ENCODE measurements around the gene MAP1B. TPM values are rescaled to one million over a fixed set of nuclear protein-coding genes. Genes with fewer than 3 reads are reported as not detected.

MAP1B gene
- total and polyA plus RNA-seq, 4 donors, result 0.58 to 5.0 (median 2.1) TPM

DNA sequence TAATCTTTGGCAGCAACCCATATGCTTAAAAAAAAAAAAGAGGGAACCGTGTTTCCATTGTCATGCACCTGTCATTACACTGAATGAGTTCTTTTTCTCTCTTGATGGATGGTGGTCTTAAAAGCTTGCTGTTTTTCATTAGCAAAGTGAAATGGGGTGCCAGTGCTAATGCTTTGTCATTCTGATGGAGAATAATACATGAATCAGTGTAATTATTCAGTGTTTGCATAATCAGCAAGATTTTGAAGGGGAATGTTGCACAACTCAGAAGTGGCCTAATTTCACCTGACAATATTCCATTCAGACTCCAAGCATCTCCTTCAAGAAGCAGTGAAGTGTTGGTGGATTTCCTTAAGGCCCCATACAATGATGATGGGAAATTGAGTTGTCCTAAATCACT is 38.1 kb downstream of the MAP1B start (continued):
- TF ChIP-seq, protein P1, sequence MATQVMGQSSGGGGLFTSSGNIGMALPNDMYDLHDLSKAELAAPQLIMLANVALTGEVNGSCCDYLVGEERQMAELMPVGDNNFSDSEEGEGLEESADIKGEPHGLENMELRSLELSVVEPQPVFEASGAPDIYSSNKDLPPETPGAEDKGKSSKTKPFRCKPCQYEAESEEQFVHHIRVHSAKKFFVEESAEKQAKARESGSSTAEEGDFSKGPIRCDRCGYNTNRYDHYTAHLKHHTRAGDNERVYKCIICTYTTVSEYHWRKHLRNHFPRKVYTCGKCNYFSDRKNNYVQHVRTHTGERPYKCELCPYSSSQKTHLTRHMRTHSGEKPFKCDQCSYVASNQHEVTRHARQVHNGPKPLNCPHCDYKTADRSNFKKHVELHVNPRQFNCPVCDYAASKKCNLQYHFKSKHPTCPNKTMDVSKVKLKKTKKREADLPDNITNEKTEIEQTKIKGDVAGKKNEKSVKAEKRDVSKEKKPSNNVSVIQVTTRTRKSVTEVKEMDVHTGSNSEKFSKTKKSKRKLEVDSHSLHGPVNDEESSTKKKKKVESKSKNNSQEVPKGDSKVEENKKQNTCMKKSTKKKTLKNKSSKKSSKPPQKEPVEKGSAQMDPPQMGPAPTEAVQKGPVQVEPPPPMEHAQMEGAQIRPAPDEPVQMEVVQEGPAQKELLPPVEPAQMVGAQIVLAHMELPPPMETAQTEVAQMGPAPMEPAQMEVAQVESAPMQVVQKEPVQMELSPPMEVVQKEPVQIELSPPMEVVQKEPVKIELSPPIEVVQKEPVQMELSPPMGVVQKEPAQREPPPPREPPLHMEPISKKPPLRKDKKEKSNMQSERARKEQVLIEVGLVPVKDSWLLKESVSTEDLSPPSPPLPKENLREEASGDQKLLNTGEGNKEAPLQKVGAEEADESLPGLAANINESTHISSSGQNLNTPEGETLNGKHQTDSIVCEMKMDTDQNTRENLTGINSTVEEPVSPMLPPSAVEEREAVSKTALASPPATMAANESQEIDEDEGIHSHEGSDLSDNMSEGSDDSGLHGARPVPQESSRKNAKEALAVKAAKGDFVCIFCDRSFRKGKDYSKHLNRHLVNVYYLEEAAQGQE (IDR thresholded peaks at IDR 0.05), result no peak

DNA sequence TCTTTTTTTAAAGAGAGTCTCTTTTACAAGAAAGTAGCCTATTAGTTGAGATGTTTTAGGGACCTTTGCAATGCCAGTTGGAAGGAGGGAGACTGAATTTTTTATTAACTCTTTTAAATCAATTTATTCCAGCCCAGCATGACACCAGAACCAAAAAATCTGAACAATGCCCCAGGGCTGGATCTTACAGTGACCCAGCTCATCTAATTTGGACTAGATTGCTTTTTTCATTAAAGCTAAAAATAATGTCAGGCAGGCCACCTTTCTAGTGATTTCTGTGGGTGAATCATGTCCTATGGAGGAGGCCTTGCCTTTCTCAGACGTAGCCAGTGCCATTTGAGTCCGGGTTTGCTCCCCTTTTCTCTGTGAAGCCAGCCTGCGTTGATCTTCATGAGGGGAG is 38.8 kb downstream of the MAP1B start:
- no peaks in the 10 kb centered on the region for H3K27me3 ChIP-seq (ENCODE audit: control insufficient read depth in 4 of 4, insufficient read depth in 4 of 4, low read length in 3 of 4)
- TF ChIP-seq RXRA (IDR thresholded peaks at IDR 0.05) (no peak), FOXA2 (IDR thresholded peaks at IDR 0.05) (no peak)
- TF ChIP-seq, protein P1 (IDR thresholded peaks at IDR 0.05), result no peak
- no peak for DNase-seq (ENCODE audit: low spot score)
- WGBS, result 90% methylated on average over 3 of the region's 3 CpGs
- H3K4me3 ChIP-seq (ENCODE audit: low read depth in 1 of 3, low read length in 3 of 3), result no peak overlapping the region
- H3K4me1 ChIP-seq (ENCODE audit: control insufficient read depth in 4 of 4, insufficient read depth in 4 of 4, low read length in 3 of 4), result no peaks in the 10 kb centered on the region
- no peak overlapping the region for H3K27ac ChIP-seq (ENCODE audit: low read depth in 1 of 2, low read length in 2 of 2)
- H3K9ac ChIP-seq (ENCODE audit: low read depth in 1 of 2, low read length in 2 of 2), result no peak overlapping the region
- no peaks in the 10 kb centered on the region for H3K36me3 ChIP-seq (ENCODE audit: control insufficient read depth in 4 of 4, insufficient read depth in 3 of 4, low read depth in 1 of 4, low read length in 3 of 4)
- H3K9me3 ChIP-seq (ENCODE audit: control insufficient read depth in 4 of 4, low read length in 3 of 4), result no peaks in the 10 kb centered on the region

DNA sequence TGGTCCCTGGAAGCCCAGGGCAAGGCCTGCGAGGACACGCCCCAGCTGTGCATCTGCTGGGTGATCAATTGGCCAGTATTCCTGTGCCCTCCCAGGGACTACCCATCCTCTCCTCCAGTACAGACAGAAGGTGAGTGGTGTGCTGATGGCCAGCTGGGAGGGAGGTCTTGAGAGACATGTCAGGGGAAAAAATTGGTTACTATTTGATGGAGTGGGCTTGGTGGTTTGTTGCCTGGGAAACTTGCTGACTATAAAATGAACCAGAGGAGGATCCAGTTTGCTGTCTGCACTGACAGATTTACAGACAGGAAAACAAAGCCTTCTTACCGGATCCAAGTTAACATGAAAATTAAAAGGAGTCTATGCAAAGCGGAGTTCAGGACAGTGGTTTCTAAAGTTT is 40.3 kb downstream of the MAP1B start:
- TF ChIP-seq, protein P2, sequence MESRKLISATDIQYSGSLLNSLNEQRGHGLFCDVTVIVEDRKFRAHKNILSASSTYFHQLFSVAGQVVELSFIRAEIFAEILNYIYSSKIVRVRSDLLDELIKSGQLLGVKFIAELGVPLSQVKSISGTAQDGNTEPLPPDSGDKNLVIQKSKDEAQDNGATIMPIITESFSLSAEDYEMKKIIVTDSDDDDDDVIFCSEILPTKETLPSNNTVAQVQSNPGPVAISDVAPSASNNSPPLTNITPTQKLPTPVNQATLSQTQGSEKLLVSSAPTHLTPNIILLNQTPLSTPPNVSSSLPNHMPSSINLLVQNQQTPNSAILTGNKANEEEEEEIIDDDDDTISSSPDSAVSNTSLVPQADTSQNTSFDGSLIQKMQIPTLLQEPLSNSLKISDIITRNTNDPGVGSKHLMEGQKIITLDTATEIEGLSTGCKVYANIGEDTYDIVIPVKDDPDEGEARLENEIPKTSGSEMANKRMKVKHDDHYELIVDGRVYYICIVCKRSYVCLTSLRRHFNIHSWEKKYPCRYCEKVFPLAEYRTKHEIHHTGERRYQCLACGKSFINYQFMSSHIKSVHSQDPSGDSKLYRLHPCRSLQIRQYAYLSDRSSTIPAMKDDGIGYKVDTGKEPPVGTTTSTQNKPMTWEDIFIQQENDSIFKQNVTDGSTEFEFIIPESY (IDR thresholded peaks at IDR 0.05), result no peak
- TF ChIP-seq, protein P1 (IDR thresholded peaks at IDR 0.05), result no peak
- TF ChIP-seq HNF4A (conservative IDR thresholded peaks at IDR 0.05) (no peak), FOXA2 (IDR thresholded peaks at IDR 0.05) (no peak), EGR1 (IDR thresholded peaks at IDR 0.05; ENCODE audit: low read depth in 2 of 2) (no peak), GABPA (IDR thresholded peaks at IDR 0.05 in 1 of 2, conservative IDR thresholded peaks at IDR 0.05 in 1 of 2) (no peak)
- TF ChIP-seq, protein P3, sequence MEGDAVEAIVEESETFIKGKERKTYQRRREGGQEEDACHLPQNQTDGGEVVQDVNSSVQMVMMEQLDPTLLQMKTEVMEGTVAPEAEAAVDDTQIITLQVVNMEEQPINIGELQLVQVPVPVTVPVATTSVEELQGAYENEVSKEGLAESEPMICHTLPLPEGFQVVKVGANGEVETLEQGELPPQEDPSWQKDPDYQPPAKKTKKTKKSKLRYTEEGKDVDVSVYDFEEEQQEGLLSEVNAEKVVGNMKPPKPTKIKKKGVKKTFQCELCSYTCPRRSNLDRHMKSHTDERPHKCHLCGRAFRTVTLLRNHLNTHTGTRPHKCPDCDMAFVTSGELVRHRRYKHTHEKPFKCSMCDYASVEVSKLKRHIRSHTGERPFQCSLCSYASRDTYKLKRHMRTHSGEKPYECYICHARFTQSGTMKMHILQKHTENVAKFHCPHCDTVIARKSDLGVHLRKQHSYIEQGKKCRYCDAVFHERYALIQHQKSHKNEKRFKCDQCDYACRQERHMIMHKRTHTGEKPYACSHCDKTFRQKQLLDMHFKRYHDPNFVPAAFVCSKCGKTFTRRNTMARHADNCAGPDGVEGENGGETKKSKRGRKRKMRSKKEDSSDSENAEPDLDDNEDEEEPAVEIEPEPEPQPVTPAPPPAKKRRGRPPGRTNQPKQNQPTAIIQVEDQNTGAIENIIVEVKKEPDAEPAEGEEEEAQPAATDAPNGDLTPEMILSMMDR (IDR thresholded peaks at IDR 0.05; ENCODE audit: low read depth, low read length, missing input control), result no peak
- H3K36me3 ChIP-seq (ENCODE audit: control insufficient read depth in 4 of 4, insufficient read depth in 3 of 4, low read depth in 1 of 4, low read length in 3 of 4), result no peaks in the 10 kb centered on the region
- H3K4me1 ChIP-seq (ENCODE audit: control insufficient read depth in 4 of 4, insufficient read depth in 4 of 4, low read length in 3 of 4), result no peaks in the 10 kb centered on the region
- H3K4me3 ChIP-seq (ENCODE audit: low read depth in 1 of 3, low read length in 3 of 3), result no peak overlapping the region
- H3K27ac ChIP-seq (ENCODE audit: low read depth in 1 of 2, low read length in 2 of 2), result no peak overlapping the region
- H3K9me3 ChIP-seq (ENCODE audit: control insufficient read depth in 4 of 4, low read length in 3 of 4), result no peaks in the 10 kb centered on the region
- WGBS, result 94% methylated on average over 4 of the region's 4 CpGs
- no peaks in the 10 kb centered on the region for H3K27me3 ChIP-seq (ENCODE audit: control insufficient read depth in 4 of 4, insufficient read depth in 4 of 4, low read length in 3 of 4)
- H3K9ac ChIP-seq (ENCODE audit: low read depth in 1 of 2, low read length in 2 of 2), result no peak overlapping the region
- DNase-seq (ENCODE audit: low spot score), result no peak
